HG03571 (cell line): ENCODE data around the gene CCDC148.
A peak's percentile ranks its signal among the peaks of the same experiment; 100 is the strongest.
"Not testable (repeated sequence)": the region's sequence is repeated elsewhere in the genome, so short reads cannot be mapped to it uniquely, and the experiment has no call there.

ENCODE experiments used
- ATAC-seq: cut with Tn5 transposase; IDR thresholded peaks from one replicate; pipeline ENCODE4 v1.9.1; 2021; ENCODE audit not compliant: unreplicated experiment

Gene CCDC148

DNA sequence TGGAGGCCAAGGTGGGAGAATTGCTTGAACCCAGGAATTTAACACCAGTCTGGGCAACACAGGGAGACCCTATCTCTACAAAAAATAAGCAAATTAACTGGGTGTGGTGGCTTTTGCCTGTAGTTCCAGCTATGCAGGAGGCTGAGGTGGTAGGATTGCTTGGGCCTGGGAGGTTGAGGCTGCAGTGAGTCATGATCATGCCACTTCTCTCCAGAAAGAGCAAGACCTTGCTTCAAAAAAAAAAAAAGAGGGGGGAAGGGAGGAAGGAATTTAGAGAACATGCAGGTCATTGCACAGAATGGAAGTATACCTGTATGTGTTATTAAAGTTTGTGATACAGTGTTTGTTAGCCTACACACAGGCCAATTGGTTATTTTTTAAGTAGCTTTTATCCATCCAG lies 26.0 kb upstream of the CCDC148 start:
- ATAC-seq: no peak

DNA sequence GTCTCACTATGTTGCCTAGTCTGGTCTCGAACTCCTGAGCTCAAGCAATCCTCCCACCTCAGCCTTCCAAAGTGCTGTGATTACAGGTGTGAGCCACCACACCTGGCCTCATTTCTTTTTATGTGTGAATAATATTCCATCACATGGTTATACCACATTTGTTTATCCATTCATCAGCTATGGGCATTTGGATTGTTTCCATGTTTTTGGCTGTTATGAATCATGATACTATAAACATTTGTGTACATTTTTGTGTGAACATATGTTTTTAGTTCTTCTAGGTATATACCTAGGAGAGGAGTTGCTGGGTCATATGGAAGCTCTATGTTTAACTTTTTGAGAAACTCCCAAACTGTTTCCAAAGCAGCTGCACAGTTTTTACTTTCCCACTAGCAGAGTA lies 24.6 kb upstream of the CCDC148 start:
- ATAC-seq: no peak

DNA sequence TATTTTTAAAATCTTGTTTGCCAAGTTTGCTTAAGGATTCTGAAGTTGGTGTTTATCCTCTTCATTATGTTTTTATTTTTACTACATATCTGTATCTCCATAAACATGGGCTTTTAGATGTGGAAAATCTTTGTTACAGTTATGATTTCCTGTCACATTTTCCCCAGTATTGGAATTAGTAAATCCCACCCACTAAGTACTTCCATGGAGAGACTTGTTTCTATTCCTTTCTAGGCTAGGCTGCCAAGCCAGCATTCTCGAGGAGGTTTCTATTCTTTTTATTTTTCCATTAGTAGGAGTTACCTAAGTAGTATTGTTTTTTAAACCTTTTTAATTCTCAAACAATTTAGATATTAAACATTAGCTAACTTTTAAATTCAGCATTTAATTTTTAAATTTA lies 22.3 kb upstream of the CCDC148 start:
- no peak for ATAC-seq

DNA sequence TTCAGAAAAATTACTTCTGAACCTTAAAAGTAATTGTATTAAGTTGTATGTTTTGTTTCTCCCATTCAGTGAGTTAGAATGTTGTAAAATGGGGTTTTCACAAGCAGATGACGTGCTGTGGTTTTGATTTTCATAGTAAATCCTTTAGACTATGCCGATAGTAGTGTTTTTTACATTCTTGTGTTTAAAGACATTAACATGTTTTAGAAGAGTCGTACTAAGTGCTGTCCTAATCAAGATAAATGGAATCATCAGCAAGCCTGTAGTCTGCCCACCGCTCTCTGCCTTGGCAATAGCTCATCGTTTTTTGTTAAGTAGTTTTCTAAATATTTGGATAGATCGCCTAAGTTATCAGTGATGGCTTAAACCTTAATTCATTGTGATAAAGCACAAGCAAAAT lies 21.7 kb upstream of the CCDC148 start:
- no peak for ATAC-seq

DNA sequence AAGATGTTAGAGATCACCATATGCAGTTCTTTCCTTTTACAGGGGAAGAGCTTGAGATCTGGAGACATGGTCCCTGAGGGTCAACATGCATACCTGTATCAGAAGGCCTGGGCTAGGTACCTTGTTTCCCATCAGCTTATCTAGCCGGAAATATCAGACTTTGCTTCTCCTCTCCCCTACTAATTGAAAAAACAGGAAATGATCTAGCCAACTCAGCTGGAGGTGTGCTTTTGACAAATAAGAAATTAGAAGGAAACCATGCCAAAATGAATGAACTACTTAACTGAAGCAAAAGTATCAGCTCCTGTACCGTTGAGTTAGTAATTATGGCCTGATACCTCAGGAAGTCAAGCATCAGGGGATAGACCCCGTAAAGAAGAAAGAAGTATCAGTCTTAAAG lies 20.6 kb upstream of the CCDC148 start:
- ATAC-seq: no peak

DNA sequence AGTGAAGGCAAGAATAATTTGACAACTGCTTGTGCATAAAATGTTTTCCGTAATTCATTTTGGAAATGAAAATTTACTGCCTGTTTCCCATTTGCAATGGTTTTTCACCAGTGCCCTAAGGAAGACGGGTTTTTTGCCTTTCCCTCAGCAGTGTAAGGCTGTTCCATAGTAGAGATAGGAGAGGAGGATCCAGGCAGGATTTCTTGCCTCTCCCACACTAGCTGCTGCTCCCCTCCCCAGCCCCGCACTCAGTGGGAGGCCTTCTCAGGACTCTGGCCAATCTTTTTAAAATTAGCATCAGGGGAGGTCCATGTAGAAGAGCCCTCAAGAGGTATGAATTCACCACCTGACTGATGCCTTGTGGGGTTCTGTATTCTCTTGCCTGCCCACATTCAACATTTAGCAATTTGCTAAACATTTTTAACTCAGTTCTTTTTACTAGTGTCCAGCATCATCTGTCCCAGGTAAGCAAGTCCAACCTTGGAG lies 18.0 kb upstream of the CCDC148 start:
- ATAC-seq: not testable (repeated sequence)

DNA sequence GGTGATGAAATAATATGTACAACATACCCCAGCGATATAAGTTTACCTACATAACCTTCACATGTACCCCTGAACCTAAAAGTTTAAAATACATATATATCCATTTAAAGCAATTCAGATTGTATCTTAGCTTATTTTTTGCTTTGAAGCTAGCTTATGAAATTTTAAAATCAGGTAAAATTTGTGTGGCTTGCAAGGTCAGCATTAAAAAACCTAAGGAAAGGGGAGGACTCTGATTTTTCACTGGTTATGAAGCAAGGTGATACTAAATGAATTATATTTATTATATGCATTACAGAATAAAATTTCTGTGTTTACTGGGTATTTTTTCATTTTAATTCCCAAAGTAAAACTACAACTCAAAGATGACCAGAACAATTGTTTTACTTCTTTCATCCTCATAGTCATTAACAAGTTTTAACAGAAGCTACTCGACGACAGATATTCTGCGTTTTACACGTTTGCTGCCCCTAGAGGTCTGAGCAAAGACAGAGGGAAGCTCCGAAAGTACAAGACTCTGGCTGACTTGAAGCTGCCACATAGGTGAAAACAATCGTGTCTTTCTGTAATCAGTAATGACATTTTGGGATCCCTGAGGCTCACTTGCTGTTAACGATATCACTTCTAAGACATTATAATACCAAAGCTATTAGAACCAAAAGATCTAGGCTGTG lies 17.3 kb upstream of the CCDC148 start:
- ATAC-seq: no peak

DNA sequence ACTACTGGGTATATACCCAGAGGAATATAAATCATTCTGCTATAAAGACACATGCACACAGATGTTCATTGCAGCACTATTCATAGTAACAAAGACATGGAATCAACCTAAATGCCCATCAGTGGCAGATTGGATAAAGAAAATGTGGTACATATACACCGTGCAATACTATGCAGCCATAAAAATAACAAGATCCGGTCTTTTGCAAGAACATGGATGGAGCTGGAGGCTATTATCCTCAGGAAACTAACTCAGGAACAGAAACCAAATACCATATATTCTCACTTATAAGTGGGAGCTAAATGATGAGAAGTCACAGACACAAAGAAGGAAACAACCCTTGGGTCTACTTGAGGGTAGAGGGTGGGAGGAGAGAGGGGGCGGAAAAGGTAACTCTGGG lies 16.7 kb upstream of the CCDC148 start:
- not testable (repeated sequence) for ATAC-seq

DNA sequence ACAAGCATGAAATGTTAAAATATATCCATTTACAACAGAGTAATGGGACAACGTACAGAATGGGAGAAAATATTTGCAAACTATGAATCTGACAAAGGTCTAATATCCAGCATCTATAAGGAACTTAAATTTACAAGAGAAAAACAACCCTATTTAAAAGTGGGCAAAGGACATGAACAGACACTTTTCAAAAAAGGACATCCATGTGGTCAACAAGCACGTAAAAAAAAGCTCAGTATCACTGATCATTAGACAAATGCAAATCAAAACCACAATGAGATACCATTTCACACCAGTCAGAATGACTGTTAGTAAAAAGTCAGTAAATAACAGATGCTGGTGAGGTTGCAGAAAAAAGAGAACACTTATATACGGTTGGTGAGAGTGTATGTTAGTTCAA lies 16.3 kb upstream of the CCDC148 start:
- ATAC-seq: not testable (repeated sequence)

DNA sequence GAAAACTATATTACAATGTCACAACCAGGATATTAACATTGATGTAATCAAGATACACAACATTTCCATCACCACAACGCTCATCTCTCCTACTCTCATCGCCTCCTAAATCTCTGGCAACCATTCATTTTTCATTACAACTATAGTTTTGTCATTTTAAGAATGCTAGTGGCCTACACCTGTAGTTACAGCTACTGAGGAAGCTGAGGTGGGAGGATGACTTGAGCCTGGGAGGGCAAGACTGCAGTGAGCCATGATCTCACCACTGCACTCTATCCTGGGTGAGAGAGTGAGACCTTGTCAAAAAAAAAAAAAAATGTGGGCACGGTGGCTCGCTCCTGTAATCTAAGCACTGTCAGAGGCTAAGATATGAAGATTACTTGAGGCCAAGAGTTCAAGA lies 10.7 kb upstream of the CCDC148 start:
- no peak for ATAC-seq

DNA sequence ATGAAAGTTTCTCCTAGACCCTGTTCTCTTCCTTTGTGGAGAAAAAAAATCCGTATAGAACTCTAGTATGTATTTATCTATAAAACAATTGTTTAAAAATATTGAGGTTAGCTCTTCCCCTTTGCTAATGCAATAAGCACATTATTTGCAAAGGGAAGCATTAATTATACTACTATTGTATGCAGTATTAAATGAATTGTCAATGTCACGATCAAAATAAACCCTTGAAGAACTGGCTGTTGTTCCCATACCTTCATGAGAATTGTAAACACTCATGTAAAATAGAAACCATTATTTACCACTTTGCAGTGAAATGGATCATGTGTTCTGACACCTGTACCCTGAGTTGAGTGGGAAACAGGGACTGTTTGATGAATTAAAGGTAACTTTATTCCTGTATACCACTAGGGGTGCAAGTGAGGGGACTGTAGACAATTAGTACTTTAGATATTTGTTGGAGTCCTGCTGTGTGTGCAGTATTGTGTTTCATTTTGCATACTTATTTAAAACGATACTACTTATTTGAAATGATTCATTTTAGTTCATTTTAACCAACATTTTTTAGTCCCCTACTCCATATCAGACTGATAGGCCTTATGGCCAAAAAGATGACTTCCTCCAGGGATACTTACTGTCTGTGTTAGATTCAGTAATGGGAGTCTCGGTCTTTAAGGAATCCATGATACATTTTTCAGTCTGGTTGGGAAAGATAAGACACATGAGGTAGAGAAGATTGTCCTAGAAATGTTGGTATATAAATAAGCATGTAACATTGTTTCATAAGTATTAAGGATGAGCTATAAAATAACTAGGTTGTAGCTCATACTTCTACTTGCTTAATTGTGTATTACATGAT lies 8.1 kb upstream of the CCDC148 start:
- ATAC-seq: peak; percentile 56

DNA sequence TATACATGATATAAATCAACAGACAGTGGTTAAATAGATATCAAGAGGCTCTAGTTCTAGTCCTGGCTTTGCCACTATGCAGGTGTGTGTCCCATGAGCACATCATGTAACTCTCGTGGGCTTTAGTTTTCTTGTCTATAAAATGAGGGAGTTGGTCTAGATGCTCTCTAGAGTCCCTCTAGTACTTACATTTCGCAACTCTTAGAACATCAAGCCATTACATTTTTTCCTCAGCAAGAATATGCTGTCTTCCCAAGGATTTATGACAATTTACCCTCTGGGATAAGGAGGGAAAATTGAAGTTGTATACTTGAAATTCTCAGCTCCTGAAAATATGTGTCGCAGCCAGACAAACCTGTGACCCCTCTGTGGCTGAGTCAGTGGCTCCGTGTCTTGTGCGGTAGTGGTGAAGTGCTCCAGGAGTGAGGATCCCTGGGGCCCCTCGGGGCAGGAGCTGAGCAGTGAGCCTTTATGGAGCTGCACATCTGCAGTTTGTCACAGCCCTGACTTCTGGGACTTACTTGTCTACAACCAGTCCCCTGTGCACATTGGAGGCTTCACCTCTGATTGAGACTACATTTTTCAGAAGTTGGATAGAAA lies 7.0 kb upstream of the CCDC148 start:
- ATAC-seq: no peak

DNA sequence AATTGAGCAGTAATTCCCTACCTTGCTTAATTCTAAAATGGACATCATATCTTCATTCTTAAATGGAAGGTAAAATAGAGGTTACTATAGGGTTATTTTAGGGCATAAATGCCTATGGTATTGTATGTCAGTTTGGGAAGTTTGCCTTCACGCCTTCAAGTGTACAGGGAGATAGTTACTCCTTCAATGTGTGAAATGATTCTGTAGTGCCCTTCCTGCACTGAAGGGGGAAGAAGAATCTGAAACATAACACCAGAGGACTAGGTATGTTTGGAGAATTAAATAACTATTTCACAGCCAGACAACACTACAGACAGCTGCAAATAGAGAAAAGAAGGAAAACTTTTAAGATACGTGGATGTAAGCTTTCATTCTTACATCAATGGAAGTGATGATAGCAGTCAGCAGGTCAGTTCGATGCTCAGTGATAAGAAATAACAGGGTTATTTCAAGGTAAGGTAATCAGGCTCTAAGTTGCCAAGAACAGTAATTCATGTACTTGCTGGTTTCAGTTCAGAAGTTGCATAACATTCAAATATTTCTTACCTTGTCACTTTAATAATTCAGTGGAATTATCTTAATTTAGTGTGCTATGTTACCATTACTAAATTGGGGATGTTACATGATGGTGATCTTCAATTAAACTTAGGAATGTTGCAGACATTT lies 4.2 kb upstream of the CCDC148 start:
- no peak for ATAC-seq

DNA sequence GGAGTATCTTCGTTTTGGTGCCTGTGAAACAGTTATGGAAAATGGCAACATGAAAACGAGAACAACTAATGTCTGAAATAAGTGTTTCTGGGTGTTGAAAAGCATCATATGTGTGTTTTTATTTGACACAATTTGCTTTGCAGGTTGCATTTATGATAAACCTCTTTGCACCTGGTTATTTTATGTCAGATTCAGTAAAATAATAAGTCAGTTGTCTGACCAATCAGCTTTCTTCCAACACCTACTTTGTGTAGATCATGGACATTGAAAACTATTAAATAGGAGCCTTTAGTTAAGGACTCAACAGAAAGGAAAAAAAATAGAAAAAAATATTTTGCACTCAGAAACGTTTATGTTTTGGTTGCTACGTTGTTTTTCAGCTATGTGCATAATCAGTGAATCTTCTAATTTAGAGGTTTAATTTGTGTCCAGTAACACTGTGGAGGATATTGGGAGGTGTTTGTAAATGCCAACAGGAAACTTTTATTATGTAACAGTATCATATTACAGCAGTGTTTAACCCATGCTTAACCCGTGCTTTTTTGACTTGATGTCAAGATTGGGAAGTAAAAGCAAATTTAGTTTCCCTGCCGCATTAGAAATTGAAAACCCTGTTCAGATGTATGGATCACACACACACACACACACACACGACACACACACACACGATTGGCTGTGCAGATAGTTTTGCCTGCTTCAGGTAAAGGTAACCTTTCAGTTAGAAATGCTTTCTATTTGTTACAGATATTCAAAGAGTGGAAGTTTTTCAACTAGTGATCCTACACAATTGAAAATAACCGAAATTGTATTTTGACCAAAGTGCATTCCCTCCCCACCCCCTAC lies 2.8 kb upstream of the CCDC148 start:
- no peak for ATAC-seq

DNA sequence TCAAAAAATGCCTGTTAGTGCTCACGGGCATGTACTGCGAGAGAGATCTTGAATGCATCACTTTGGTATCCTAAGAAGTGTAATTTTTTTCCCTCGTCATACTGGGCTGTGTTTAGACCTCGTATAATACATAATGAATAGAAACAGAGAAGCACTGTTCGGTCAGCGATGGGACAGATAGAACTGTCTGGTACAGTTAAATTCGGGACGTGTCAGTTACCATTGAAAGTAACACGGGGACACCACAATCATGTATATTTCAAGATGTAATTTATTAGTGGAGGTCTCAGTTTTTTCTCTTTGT lies 2.0 kb upstream of the CCDC148 start:
- ATAC-seq: no peak

DNA sequence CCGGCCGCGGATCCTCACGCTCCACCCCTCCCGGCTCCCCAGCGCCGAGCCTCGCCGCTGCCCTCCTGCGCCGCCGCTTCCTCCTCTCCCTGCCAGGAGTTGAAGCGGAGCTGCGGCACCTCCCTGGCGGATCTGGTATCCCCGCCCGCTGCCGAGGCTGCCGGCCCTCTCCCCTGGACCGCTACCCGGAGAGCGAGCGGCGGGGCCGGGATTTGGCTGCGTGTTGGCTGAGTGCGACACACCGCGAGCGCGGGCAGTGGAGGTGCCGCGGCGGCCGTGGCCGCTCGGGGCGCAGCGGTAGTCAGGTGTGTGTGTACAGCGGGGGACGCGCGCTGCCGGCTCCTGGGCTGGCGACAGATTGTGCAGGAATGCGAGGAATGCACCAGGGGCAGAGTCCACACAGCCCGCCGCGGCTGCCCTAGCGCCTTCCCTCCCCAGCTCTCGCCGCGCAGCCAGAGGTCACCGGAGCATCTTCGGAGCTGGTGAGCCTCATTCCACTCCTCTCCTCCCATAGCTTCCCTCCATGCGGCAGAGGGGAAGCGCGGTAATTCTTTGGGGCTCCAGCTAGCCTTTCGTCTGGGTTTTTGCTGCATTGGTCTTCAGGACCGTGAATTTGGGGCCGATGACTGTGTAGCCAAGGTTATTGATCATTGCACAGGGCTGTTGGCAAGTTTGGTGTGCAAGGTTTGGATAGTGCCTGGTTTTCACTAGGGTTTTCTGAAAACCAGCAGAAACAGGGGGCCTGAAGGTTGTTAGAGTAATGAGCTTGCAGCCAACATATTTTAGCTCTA lies 1.5 kb upstream of the CCDC148 start:
- peak; percentile 47 for ATAC-seq

DNA sequence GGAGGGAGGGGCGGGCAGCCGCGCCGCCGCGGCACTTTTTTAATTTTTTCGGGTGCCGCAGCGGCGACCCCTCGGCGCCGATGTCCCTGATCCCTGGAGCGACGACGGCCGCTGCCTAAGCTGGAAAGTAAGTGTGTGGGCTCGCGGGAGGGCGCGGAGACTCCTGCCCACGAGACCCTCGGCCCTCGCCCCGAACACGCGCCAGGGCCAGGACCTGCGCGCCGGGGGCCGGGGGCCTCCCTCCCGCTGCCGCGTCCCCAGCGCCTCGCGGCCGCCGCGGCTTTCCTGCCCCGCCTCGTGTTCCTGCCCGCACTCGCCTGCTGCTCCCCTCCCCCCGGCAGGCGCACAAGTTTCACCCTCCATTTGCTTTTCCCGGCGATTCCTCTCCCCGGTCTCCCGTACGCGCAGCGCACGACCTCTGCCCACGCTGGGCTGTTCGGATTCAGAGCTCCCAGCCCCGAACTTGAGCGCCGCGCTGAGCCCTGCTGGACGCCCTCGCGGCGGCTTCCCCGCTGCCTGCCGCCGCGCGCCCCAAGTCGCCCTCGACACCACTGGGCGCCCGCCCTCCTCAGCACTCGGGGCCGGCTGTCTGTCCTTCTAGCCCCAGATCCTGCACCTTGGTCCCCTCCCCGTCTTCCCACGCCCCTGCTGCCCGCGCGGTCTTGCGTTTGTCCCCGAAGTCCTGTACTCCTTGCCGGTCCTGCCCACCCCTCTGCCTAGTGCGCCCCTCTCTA lies 706 bp upstream of the CCDC148 start:
- peak; percentile 29 for ATAC-seq

DNA sequence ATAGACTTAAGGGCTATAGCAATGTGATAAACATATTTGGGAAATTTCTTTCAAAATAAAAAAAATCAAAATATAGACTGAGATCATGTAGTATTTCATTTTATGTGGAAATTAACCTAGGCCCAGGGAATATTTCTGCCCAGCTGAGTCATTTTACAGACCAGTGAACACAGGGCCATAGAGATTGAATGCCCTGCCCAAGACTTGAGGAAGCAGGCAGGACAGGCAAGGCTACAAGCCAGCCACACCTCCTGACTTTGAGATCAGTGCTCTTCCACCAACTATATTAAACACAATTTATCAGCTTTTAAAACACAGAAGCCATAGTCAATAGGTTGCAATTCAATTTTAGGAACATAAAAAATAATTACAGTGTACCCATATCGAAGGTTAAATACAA lies 12.9 kb downstream of the CCDC148 start:
- ATAC-seq: no peak

DNA sequence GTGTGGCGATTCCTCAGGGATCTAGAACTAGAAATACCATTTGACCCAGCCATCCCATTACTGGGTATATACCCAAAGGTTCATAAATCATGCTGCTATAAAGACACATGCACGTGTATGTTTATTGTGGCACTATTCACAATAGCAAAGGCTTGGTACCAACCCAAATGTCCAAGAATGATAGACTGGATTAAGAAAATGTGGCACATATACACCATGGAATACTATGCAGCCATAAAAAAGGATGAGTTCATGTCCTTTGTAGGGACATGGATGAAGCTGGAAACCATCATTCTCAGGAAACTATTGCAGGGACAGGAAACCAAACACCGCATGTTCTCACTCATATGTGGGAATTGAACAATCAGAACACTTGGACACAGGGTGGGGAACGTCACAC lies 17.5 kb downstream of the CCDC148 start:
- ATAC-seq: not testable (repeated sequence)
